H9 (cell line): ENCODE data around the gene WNT9A. TPM values are rescaled to one million over a fixed set of nuclear protein-coding genes. Genes with fewer than 3 reads are reported as not detected.

Experiments used
- DNase-seq: peaks from one replicate; pipeline ENCODE4 v3.0.0-alpha.2; 2017
- H2AFZ ChIP-seq: one replicate; pipeline ENCODE4 v1.6.1; 2013; ENCODE audit warnings: mild to moderate bottlenecking, low read length, control low read depth, moderate library complexity
- H2AK5ac ChIP-seq: 2 replicates; pipeline ENCODE4 v1.6.1; 2013; ENCODE audit warnings: low read length, control low read depth, mixed read lengths; ENCODE audit not compliant: insufficient read length
- H2BK120ac ChIP-seq: one replicate; pipeline ENCODE4 v1.6.1; 2013; ENCODE audit warnings: low read depth, mild to moderate bottlenecking, low read length, control low read depth, inconsistent platforms; ENCODE audit not compliant: poor library complexity, severe bottlenecking
- H2BK12ac ChIP-seq: 2 replicates; pipeline ENCODE4 v1.6.1; 2013; ENCODE audit warnings: low read length, control low read depth, mixed read lengths, low read depth; ENCODE audit not compliant: insufficient read length
- H2BK15ac ChIP-seq: 2 replicates; pipeline ENCODE4 v1.6.1; 2013; ENCODE audit warnings: low read depth, low read length, control low read depth
- H2BK20ac ChIP-seq: one replicate; pipeline ENCODE4 v1.6.1; 2013; ENCODE audit warnings: low read depth, mild to moderate bottlenecking, low read length, control low read depth, inconsistent platforms; ENCODE audit not compliant: poor library complexity, severe bottlenecking
- H2BK5ac ChIP-seq: 2 replicates; pipeline ENCODE4 v1.6.1; 2013; ENCODE audit warnings: low read length, control low read depth, mixed read lengths; ENCODE audit not compliant: insufficient read length
- H3K14ac ChIP-seq: 2 replicates; pipeline ENCODE4 v1.6.1; 2013; ENCODE audit warnings: low read length, control low read depth; ENCODE audit not compliant: insufficient read depth
- H3K18ac ChIP-seq: 2 replicates; pipeline ENCODE4 v1.6.1; 2013; ENCODE audit warnings: low read depth, mild to moderate bottlenecking, mixed read lengths, low read length, control low read depth; ENCODE audit not compliant: insufficient read length
- H3K23ac ChIP-seq: 2 replicates; pipeline ENCODE4 v1.6.1; 2013; ENCODE audit warnings: low read length, control low read depth, mixed read lengths, low read depth; ENCODE audit not compliant: insufficient read length
- H3K23me2 ChIP-seq: 2 replicates; pipeline ENCODE4 v1.6.1; 2013; ENCODE audit warnings: low read depth, mild to moderate bottlenecking, mixed read lengths, low read length, control low read depth; ENCODE audit not compliant: insufficient read length, poor library complexity, severe bottlenecking
- H3K27ac ChIP-seq: 2 replicates; pipeline ENCODE4 v1.5.1; 2013; ENCODE audit warnings: low read length, control low read depth, mixed read lengths, low read depth; ENCODE audit not compliant: insufficient read length
- H3K27me3 ChIP-seq: 2 replicates; pipeline ENCODE4 v1.6.1; 2013; ENCODE audit warnings: low read length, control low read depth, inconsistent platforms; ENCODE audit not compliant: insufficient read depth
- H3K4ac ChIP-seq: 2 replicates; pipeline ENCODE4 v1.6.1; 2013; ENCODE audit warnings: low read depth, mild to moderate bottlenecking, control low read depth, inconsistent platforms, low read length, moderate library complexity
- H3K4me1 ChIP-seq: 2 replicates; pipeline ENCODE4 v1.6.1; 2013; ENCODE audit warnings: low read length, control low read depth, inconsistent platforms; ENCODE audit not compliant: insufficient read depth
- H3K4me2 ChIP-seq: 2 replicates; pipeline ENCODE4 v1.6.1; 2013; ENCODE audit warnings: low read length, control low read depth, mixed read lengths; ENCODE audit not compliant: insufficient read length, insufficient read depth
- H3K56ac ChIP-seq: 2 replicates; pipeline ENCODE4 v1.6.1; 2013; ENCODE audit warnings: low read depth, mild to moderate bottlenecking, mixed read lengths, low read length, control low read depth; ENCODE audit not compliant: insufficient read length
- H3K79me1 ChIP-seq: 2 replicates; pipeline ENCODE4 v1.6.1; 2013; ENCODE audit warnings: low read depth, mild to moderate bottlenecking, moderate library complexity, low read length, control low read depth, inconsistent platforms; ENCODE audit not compliant: insufficient read depth, poor library complexity, severe bottlenecking
- H3K79me2 ChIP-seq: 2 replicates; pipeline ENCODE4 v1.6.1; 2013; ENCODE audit warnings: low read length, control low read depth, inconsistent platforms; ENCODE audit not compliant: insufficient read depth
- H3K9ac ChIP-seq: 2 replicates; pipeline ENCODE4 v1.6.1; 2013; ENCODE audit warnings: low read length, control low read depth, mixed read lengths; ENCODE audit not compliant: insufficient read length; ENCODE audit errors: extremely low read depth
- H3K9me3 ChIP-seq: one replicate; pipeline ENCODE4 v1.6.1; 2013; ENCODE audit warnings: low read depth, low read length, inconsistent platforms; ENCODE audit not compliant: control insufficient read depth
- H3T11ph ChIP-seq: one replicate; pipeline ENCODE4 v1.6.1; 2013; ENCODE audit warnings: mild to moderate bottlenecking, low read length, control low read depth, inconsistent platforms
- H4K20me1 ChIP-seq: one replicate; pipeline ENCODE4 v1.6.1; 2013; ENCODE audit not compliant: control insufficient read depth, insufficient read length, insufficient read depth
- H4K5ac ChIP-seq: 2 replicates; pipeline ENCODE4 v1.6.1; 2013; ENCODE audit warnings: low read depth, mild to moderate bottlenecking, mixed read lengths, low read length, control low read depth; ENCODE audit not compliant: insufficient read length
- H4K8ac ChIP-seq: replicated peaks from 2 replicates; pipeline ENCODE4 v1.6.1; 2013; ENCODE audit warnings: low read length, control low read depth, mixed read lengths, low read depth; ENCODE audit not compliant: insufficient read length
- H4K91ac ChIP-seq: 2 replicates; pipeline ENCODE4 v1.6.1; 2013; ENCODE audit warnings: low read depth, mild to moderate bottlenecking, moderate library complexity, mixed read lengths, low read length, control low read depth; ENCODE audit not compliant: insufficient read length
- H3K27ac Mint-ChIP-seq, 3 experiments: 2 replicates in 2 of 3; 3 replicates in 1 of 3; pipeline ENCODE4 v1.8.0; 2020 to 2021; ENCODE audit warnings: mixed read lengths in 3 of 3, mild to moderate bottlenecking in 1 of 3, moderate library complexity in 1 of 3
- H3K27me3 Mint-ChIP-seq: 2 replicates; pipeline ENCODE4 v1.8.0; 2021; ENCODE audit warnings: low read depth, mild to moderate bottlenecking, moderate library complexity, mixed read lengths
- H3K36me3 Mint-ChIP-seq, 3 experiments: 2 replicates in 2 of 3; 3 replicates in 1 of 3; pipeline ENCODE4 v1.8.0; 2020 to 2021; ENCODE audit warnings: low read depth in 3 of 3, mixed read lengths in 3 of 3; ENCODE audit not compliant: insufficient read depth in 1 of 3
- H3K4me1 Mint-ChIP-seq, 2 experiments: 2 replicates each; pipeline ENCODE4 v1.8.0; 2020; ENCODE audit warnings: mixed read lengths in 2 of 2
- H3K4me3 Mint-ChIP-seq, 2 experiments: 2 replicates in 1 of 2; 3 replicates in 1 of 2; pipeline ENCODE4 v1.8.0; 2020 to 2021; ENCODE audit warnings: mild to moderate bottlenecking in 2 of 2, mixed read lengths in 2 of 2, moderate library complexity in 1 of 2
- H3K9me3 Mint-ChIP-seq, 2 experiments: 2 replicates in 1 of 2; 3 replicates in 1 of 2; pipeline ENCODE4 v1.8.0; 2020; ENCODE audit warnings: mild to moderate bottlenecking in 2 of 2, mixed read lengths in 2 of 2, moderate library complexity in 1 of 2
- WGBS: extraction: QIAGEN DNeasy Blood & Tissue Kit; methylation state at CpG from one replicate; pipeline ENCODE4 v1.1.7; 2013; ENCODE audit warnings: missing lambda C conversion rate, low lambda C conversion rate, mixed read lengths; ENCODE audit not compliant: insufficient read length; ENCODE audit errors: extremely low coverage; 5-methylcytosine and 5-hydroxymethylcytosine counted together
- total RNA-seq: library from RNA; stranded (reverse); gene quantifications from 2 replicates; pipeline ENCODE4 v1.2.1, GENCODE V29; 2021
- TF ChIP-seq, protein P1 (sequence below): fragments of 200-600 bp; sonication (generic); conservative IDR thresholded peaks from 3 replicates; pipeline ENCODE4 v1.8.0; 2021; ENCODE audit warnings: antibody characterized with exemption, mild to moderate bottlenecking

WNT9A gene
- total RNA-seq, 1 experiment from 2014 or later: 0.77 TPM

DNA sequence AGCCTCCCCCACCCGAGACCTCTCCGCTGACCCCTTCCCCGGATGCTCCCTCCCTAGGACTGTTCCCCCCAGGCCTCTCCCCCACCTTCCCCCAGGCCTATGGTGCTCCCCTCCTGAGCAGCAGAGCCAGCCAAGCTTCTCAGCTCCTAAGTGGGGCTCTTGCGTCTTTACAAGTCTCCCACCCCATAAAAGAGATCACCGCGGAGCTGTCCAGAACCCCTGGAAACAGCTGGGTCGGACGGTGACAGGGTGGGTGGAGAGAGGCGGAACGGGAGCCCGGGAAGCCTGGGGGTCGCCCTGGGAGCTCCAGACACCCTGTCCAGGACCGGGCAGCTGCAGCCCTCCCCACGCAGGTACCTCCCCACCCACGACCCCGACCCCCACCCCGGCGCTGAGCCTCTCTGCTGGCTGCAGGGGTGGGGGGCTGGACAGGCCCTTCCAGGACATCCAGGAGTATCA is 61.2 kb downstream of the WNT9A start:
- no peak overlapping the region for H3K27ac Mint-ChIP-seq

More for the DNA sequence above, 61.2 kb downstream of the WNT9A start:
- Histone ChIP-seq H3K23ac (no peak overlapping the region), H3K18ac (no peak overlapping the region), H3K23me2 (no peaks in the 10 kb centered on the region), H4K5ac (no peak overlapping the region), H2BK15ac (no peak overlapping the region), H4K91ac (no peak overlapping the region), H2BK120ac (no peak overlapping the region), H3K9ac (no peak overlapping the region), H2BK5ac (no peak overlapping the region), H2BK12ac (no peak overlapping the region), H3K4me1 (no peaks in the 10 kb centered on the region), H3K27ac (no peak overlapping the region), H3K4me2 (peak overlapping the region; percentile 44), H3K9me3 (no peaks in the 10 kb centered on the region), H3K14ac (no peak overlapping the region), H3K79me2 (no peaks in the 10 kb centered on the region), H4K8ac (no peak overlapping the region), H3K27me3 (no peaks in the 10 kb centered on the region), H2AFZ (no peak overlapping the region), H3K4ac (no peak overlapping the region), H3K56ac (no peak overlapping the region), H4K20me1 (no peaks in the 10 kb centered on the region), H3T11ph (no peak overlapping the region), H2BK20ac (no peak overlapping the region), H3K79me1 (no peaks in the 10 kb centered on the region), H2AK5ac (no peak overlapping the region)
- peaks cover 4% of the 10 kb centered on the region for H3K27me3 Mint-ChIP-seq
- no CpG with 5 or more reads among the region's 18 CpGs for WGBS
- no peaks in the 10 kb centered on the region for H3K9me3 Mint-ChIP-seq
- H3K36me3 Mint-ChIP-seq: no peaks in the 10 kb centered on the region; a peak in 2 of 7 replicates
- peak overlapping the region in 1 of 2 experiments; percentile 32; a peak in 1 of 5 replicates for H3K4me3 Mint-ChIP-seq
- peak; percentile 39 for DNase-seq
- H3K4me1 Mint-ChIP-seq: peaks cover 3 to 13% of the 10 kb centered on the region in 2 experiments
- TF ChIP-seq, protein P1, sequence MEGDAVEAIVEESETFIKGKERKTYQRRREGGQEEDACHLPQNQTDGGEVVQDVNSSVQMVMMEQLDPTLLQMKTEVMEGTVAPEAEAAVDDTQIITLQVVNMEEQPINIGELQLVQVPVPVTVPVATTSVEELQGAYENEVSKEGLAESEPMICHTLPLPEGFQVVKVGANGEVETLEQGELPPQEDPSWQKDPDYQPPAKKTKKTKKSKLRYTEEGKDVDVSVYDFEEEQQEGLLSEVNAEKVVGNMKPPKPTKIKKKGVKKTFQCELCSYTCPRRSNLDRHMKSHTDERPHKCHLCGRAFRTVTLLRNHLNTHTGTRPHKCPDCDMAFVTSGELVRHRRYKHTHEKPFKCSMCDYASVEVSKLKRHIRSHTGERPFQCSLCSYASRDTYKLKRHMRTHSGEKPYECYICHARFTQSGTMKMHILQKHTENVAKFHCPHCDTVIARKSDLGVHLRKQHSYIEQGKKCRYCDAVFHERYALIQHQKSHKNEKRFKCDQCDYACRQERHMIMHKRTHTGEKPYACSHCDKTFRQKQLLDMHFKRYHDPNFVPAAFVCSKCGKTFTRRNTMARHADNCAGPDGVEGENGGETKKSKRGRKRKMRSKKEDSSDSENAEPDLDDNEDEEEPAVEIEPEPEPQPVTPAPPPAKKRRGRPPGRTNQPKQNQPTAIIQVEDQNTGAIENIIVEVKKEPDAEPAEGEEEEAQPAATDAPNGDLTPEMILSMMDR: no peak
